ENCODE data around the gene HNRNPUL2.

GRCh38 chr11:62771144-62772021 lies 44.1 kb upstream of the HNRNPUL2 start, which contains the start of gene TAF6L:
- TF ChIP-seq, protein P1, sequence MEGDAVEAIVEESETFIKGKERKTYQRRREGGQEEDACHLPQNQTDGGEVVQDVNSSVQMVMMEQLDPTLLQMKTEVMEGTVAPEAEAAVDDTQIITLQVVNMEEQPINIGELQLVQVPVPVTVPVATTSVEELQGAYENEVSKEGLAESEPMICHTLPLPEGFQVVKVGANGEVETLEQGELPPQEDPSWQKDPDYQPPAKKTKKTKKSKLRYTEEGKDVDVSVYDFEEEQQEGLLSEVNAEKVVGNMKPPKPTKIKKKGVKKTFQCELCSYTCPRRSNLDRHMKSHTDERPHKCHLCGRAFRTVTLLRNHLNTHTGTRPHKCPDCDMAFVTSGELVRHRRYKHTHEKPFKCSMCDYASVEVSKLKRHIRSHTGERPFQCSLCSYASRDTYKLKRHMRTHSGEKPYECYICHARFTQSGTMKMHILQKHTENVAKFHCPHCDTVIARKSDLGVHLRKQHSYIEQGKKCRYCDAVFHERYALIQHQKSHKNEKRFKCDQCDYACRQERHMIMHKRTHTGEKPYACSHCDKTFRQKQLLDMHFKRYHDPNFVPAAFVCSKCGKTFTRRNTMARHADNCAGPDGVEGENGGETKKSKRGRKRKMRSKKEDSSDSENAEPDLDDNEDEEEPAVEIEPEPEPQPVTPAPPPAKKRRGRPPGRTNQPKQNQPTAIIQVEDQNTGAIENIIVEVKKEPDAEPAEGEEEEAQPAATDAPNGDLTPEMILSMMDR (IDR thresholded peaks at IDR 0.05; ENCODE audit: borderline replicate concordance, extremely low read depth, low read length, poor library complexity, severe bottlenecking) = no peak
- TF ChIP-seq EZH2 (IDR thresholded peaks at IDR 0.05; ENCODE audit: borderline replicate concordance, low read depth, low read length, severe bottlenecking) = no peak
